Fibroblast of mammary gland (primary cell): ENCODE measurements around the gene ADGRG2.
A peak's percentile ranks its signal among the peaks of the same experiment; 100 is the strongest.
"Not testable (repeated sequence)": the region's sequence is repeated elsewhere in the genome, so short reads cannot be mapped to it uniquely, and the experiment has no call there.

Experiments used
- DNase-seq: peaks from one replicate; pipeline ENCODE4 v3.0.0-alpha.2; 2010; ENCODE audit warnings: low read depth
- H3K4me3 ChIP-seq: 2 replicates; pipeline ENCODE4 v1.5.1; 2011; ENCODE audit warnings: low read depth, mild to moderate bottlenecking, low read length, moderate library complexity; ENCODE audit not compliant: control insufficient read depth
- CTCF ChIP-seq: conservative IDR thresholded peaks from 2 replicates; pipeline ENCODE4 v1.5.1; 2011; ENCODE audit warnings: low read depth, low read length, inconsistent platforms; ENCODE audit not compliant: control insufficient read depth, insufficient read depth

ADGRG2 gene

GRCh38 chrX:19070555-19070994 is 51.7 kb downstream of the ADGRG2 start:
- no peak overlapping the region for H3K4me3 ChIP-seq
- TF ChIP-seq CTCF = no peak
- DNase-seq = no peak

GRCh38 chrX:19066987-19067386 is 55.3 kb downstream of the ADGRG2 start:
- not testable (repeated sequence) for H3K4me3 ChIP-seq, DNase-seq

- H3K4me3 ChIP-seq = no peak overlapping the region
- DNase-seq = no peak
- no peak for TF ChIP-seq CTCF
Observed at GRCh38 chrX:19065535-19065934, 56.7 kb downstream of the ADGRG2 start.

GRCh38 chrX:19064175-19064574 is 58.1 kb downstream of the ADGRG2 start:
- no peak for TF ChIP-seq CTCF
- DNase-seq = peak; percentile 62
- no peak overlapping the region for H3K4me3 ChIP-seq

- peak; percentile 59 for DNase-seq
- no peak for TF ChIP-seq CTCF
- H3K4me3 ChIP-seq = no peak overlapping the region
Observed at GRCh38 chrX:19063030-19063429, 59.2 kb downstream of the ADGRG2 start.

GRCh38 chrX:19059067-19059466 is 63.2 kb downstream of the ADGRG2 start:
- no peak for TF ChIP-seq CTCF

GRCh38 chrX:19057856-19058255 is 64.4 kb downstream of the ADGRG2 start:
- no peak for DNase-seq
- no peak for TF ChIP-seq CTCF
- H3K4me3 ChIP-seq = no peak overlapping the region

More at GRCh38 chrX:19059067-19059466, 63.2 kb downstream of the ADGRG2 start:
- no peak overlapping the region for H3K4me3 ChIP-seq
- DNase-seq = no peak
